ENCODE results near the gene VSTM2B. TPM values are rescaled to one million over a fixed set of nuclear protein-coding genes. Genes with fewer than 3 reads are reported as not detected.
"Not testable (repeated sequence)": the region's sequence is repeated elsewhere in the genome, so short reads cannot be mapped to it uniquely, and the experiment has no call there.

The VSTM2B gene
- total RNA-seq, 2 donors from 2014 or later: not detected

- H3K9me3 Mint-ChIP-seq: no peaks in the 10 kb centered on the region
- no peak overlapping the region for H3K27ac Mint-ChIP-seq
- peaks cover 16% of the 10 kb centered on the region for H3K27me3 Mint-ChIP-seq
- H3K4me1 Mint-ChIP-seq: no peaks in the 10 kb centered on the region
- no peak for ATAC-seq (replicated peaks)
- H3K4me3 Mint-ChIP-seq: no peak overlapping the region
- H3K36me3 Mint-ChIP-seq (ENCODE audit: low read depth): no peaks in the 10 kb centered on the region
These were observed 12.4 kb downstream of the VSTM2B start for GRCh38 chr19:29538146-29538545.

GRCh38 chr19:29538651-29539050 is 12.9 kb downstream of the VSTM2B start:
- H3K27ac Mint-ChIP-seq: no peak overlapping the region
- H3K4me3 Mint-ChIP-seq: no peak overlapping the region
- no peaks in the 10 kb centered on the region for H3K36me3 Mint-ChIP-seq (ENCODE audit: low read depth)
- no peaks in the 10 kb centered on the region for H3K9me3 Mint-ChIP-seq
- no peaks in the 10 kb centered on the region for H3K4me1 Mint-ChIP-seq
- no peak for ATAC-seq (replicated peaks)
- H3K27me3 Mint-ChIP-seq: peaks cover 13% of the 10 kb centered on the region

- Mint-ChIP-seq H3K27ac (no peak overlapping the region), H3K9me3 (no peaks in the 10 kb centered on the region), H3K36me3 (ENCODE audit: low read depth) (no peaks in the 10 kb centered on the region), H3K27me3 (peaks cover 9% of the 10 kb centered on the region), H3K4me3 (no peak overlapping the region), H3K4me1 (no peaks in the 10 kb centered on the region)
- ATAC-seq (replicated peaks): no peak
These were observed 13.3 kb downstream of the VSTM2B start for GRCh38 chr19:29539131-29539530.

- H3K9me3 Mint-ChIP-seq: no peaks in the 10 kb centered on the region
- no peak for ATAC-seq (replicated peaks)
- peaks cover 9% of the 10 kb centered on the region for H3K27me3 Mint-ChIP-seq
- no peaks in the 10 kb centered on the region for H3K36me3 Mint-ChIP-seq (ENCODE audit: low read depth)
- no peaks in the 10 kb centered on the region for H3K4me1 Mint-ChIP-seq
- H3K27ac Mint-ChIP-seq: no peak overlapping the region
- no peak overlapping the region for H3K4me3 Mint-ChIP-seq
These were observed 13.9 kb downstream of the VSTM2B start for GRCh38 chr19:29539670-29540069.

GRCh38 chr19:29540114-29540513 is 14.3 kb downstream of the VSTM2B start:
- Mint-ChIP-seq H3K4me1 (no peaks in the 10 kb centered on the region), H3K27ac (no peak overlapping the region), H3K36me3 (ENCODE audit: low read depth) (no peaks in the 10 kb centered on the region), H3K4me3 (no peak overlapping the region), H3K9me3 (no peaks in the 10 kb centered on the region), H3K27me3 (peaks cover 9% of the 10 kb centered on the region)
- ATAC-seq (replicated peaks): no peak

GRCh38 chr19:29541473-29542253 is 15.9 kb downstream of the VSTM2B start:
- no peak for ATAC-seq (replicated peaks)
- H3K9me3 Mint-ChIP-seq: no peaks in the 10 kb centered on the region
- peaks cover 15% of the 10 kb centered on the region for H3K27me3 Mint-ChIP-seq
- no peaks in the 10 kb centered on the region for H3K4me1 Mint-ChIP-seq
- no peak overlapping the region for H3K27ac Mint-ChIP-seq
- no peaks in the 10 kb centered on the region for H3K36me3 Mint-ChIP-seq (ENCODE audit: low read depth)
- H3K4me3 Mint-ChIP-seq: no peak overlapping the region

GRCh38 chr19:29542327-29542726 is 16.5 kb downstream of the VSTM2B start:
- Mint-ChIP-seq H3K27me3 (peaks cover 16% of the 10 kb centered on the region), H3K4me3 (no peak overlapping the region), H3K4me1 (no peaks in the 10 kb centered on the region), H3K36me3 (ENCODE audit: low read depth) (no peaks in the 10 kb centered on the region), H3K9me3 (no peaks in the 10 kb centered on the region), H3K27ac (no peak overlapping the region)
- ATAC-seq (replicated peaks): no peak

GRCh38 chr19:29542776-29543175 is 17.0 kb downstream of the VSTM2B start:
- Mint-ChIP-seq H3K9me3 (no peaks in the 10 kb centered on the region), H3K27me3 (peaks cover 21% of the 10 kb centered on the region), H3K4me3 (no peak overlapping the region), H3K27ac (no peak overlapping the region), H3K36me3 (ENCODE audit: low read depth) (no peaks in the 10 kb centered on the region), H3K4me1 (no peaks in the 10 kb centered on the region)
- no peak for ATAC-seq (replicated peaks)

GRCh38 chr19:29543381-29543780 is 17.6 kb downstream of the VSTM2B start:
- Mint-ChIP-seq H3K4me3 (no peak overlapping the region), H3K9me3 (no peaks in the 10 kb centered on the region), H3K4me1 (no peaks in the 10 kb centered on the region), H3K27me3 (peaks cover 16% of the 10 kb centered on the region), H3K36me3 (ENCODE audit: low read depth) (no peaks in the 10 kb centered on the region), H3K27ac (no peak overlapping the region)
- no peak for ATAC-seq (replicated peaks)

- Mint-ChIP-seq H3K9me3 (no peaks in the 10 kb centered on the region), H3K4me1 (no peaks in the 10 kb centered on the region), H3K27ac (no peak overlapping the region), H3K27me3 (peaks cover 14% of the 10 kb centered on the region), H3K4me3 (no peak overlapping the region), H3K36me3 (ENCODE audit: low read depth) (no peaks in the 10 kb centered on the region)
- ATAC-seq (replicated peaks): no peak
These were observed 19.0 kb downstream of the VSTM2B start for GRCh38 chr19:29544656-29545360.

GRCh38 chr19:29545447-29545846 is 19.7 kb downstream of the VSTM2B start:
- not testable (repeated sequence) for H3K36me3 Mint-ChIP-seq (ENCODE audit: low read depth); ATAC-seq (replicated peaks); H3K9me3 Mint-ChIP-seq; H3K4me3 Mint-ChIP-seq; H3K27ac Mint-ChIP-seq; H3K4me1 Mint-ChIP-seq
- peaks cover 15% of the 10 kb centered on the region for H3K27me3 Mint-ChIP-seq

- H3K4me3 Mint-ChIP-seq: no peak overlapping the region
These were observed 20.2 kb downstream of the VSTM2B start for GRCh38 chr19:29545866-29546582.

GRCh38 chr19:29546583-29547190 is 20.9 kb downstream of the VSTM2B start:
- Mint-ChIP-seq H3K36me3 (ENCODE audit: low read depth) (no peaks in the 10 kb centered on the region), H3K9me3 (no peaks in the 10 kb centered on the region), H3K27ac (no peak overlapping the region), H3K4me1 (no peaks in the 10 kb centered on the region), H3K27me3 (peaks cover 17% of the 10 kb centered on the region), H3K4me3 (no peak overlapping the region)
- ATAC-seq (replicated peaks): no peak

More at GRCh38 chr19:29545866-29546582, 20.2 kb downstream of the VSTM2B start:
- no peak for ATAC-seq (replicated peaks)
- Mint-ChIP-seq H3K36me3 (ENCODE audit: low read depth) (no peaks in the 10 kb centered on the region), H3K27ac (no peak overlapping the region), H3K27me3 (peaks cover 17% of the 10 kb centered on the region), H3K4me1 (no peaks in the 10 kb centered on the region), H3K9me3 (no peaks in the 10 kb centered on the region)

- ATAC-seq (replicated peaks): no peak
- no peaks in the 10 kb centered on the region for H3K9me3 Mint-ChIP-seq
- H3K36me3 Mint-ChIP-seq (ENCODE audit: low read depth): no peaks in the 10 kb centered on the region
- H3K27me3 Mint-ChIP-seq: peaks cover 17% of the 10 kb centered on the region
- no peak overlapping the region for H3K27ac Mint-ChIP-seq
- no peaks in the 10 kb centered on the region for H3K4me1 Mint-ChIP-seq
- H3K4me3 Mint-ChIP-seq: no peak overlapping the region
These were observed 21.7 kb downstream of the VSTM2B start for GRCh38 chr19:29547361-29547960.
